Measurements from ENCODE around the gene GUCA1C.

GUCA1C gene, protein sequence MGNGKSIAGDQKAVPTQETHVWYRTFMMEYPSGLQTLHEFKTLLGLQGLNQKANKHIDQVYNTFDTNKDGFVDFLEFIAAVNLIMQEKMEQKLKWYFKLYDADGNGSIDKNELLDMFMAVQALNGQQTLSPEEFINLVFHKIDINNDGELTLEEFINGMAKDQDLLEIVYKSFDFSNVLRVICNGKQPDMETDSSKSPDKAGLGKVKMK

GRCh38 chr3:108953700-108954099 lies at the start of gene GUCA1C:
Gene GUCA1C (minus strand): TSS chr3:108953879. CDS start chr3:108953762, 117 bp downstream.
- no peak for DNase-seq

DNA sequence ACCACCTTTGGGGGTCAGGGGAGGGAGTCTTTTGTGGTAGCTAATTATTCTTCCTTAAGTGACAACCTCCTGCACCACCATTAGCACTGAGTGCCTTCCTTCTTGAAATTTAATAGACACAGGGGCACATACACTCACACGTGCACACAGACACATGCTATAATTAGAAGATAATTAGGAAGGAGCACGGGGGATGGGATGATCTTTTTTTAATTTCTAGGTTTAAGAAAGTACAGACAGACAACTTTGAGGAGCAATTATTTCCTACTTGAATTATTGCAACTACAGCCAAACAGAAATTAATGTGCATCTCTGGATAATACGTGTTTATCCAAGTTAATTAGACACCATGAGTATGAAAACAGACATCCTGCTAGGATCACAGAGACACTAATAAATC lies 44.8 kb upstream of the GUCA1C start:
- no peak for DNase-seq

DNA sequence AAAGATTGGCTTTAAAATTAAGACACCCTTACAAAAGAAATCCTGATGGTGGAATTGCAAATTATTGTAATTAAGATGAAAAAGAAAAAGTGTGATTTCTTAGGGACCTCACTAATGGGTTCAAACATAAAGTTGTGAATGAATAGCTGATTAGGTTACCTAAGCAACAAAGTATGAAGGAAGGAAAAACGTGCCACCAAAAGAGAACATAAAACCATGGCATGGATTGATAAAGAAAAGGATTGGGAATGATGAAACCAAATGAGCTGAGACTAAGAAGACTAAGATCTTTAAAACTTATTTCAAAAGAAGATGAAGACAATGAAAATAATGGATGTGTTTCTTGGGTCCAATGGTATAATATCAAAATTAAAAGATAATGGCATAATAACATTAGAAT lies 32.2 kb upstream of the GUCA1C start:
- DNase-seq, result no peak

- DNase-seq, result no peak
These were observed 29.4 kb upstream of the GUCA1C start for GRCh38 chr3:108983051-108983450.

DNA sequence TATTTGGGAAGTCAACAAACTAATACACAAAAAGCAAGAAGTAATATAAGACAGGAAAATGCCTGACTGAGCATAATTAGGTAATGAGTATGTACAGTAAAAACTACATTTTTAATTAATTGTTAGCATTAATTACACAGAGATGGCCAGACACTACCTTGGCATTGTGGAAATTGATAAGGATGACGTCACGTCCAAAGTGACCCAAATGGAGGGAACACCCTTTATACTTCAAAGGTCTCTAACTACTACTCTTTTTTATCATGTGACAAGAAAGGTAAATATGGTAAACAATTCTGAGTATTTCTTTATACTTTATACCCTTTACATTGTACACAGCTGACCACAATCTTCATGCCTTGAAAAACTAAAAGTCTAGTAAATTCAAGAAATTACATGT lies 22.4 kb upstream of the GUCA1C start:
- no peak for DNase-seq

DNA sequence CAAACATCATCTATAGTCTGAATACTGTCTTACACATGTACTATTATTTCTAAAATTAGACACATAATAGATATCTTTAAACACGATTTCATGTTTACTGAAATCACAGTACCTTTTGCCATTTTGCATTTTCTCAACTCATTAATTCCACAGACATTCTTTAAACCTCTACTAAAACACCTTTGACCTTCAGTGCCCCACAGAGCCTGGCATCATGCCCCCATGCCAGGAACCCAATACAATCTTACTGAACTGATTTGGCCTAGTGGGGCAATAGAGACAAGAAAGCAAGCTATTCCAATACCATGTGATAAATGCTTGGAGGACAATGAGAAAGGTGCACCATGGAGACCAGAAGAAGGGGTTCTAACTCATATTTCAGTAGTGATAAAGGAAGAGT lies 19.3 kb upstream of the GUCA1C start:
- no peak for DNase-seq

DNA sequence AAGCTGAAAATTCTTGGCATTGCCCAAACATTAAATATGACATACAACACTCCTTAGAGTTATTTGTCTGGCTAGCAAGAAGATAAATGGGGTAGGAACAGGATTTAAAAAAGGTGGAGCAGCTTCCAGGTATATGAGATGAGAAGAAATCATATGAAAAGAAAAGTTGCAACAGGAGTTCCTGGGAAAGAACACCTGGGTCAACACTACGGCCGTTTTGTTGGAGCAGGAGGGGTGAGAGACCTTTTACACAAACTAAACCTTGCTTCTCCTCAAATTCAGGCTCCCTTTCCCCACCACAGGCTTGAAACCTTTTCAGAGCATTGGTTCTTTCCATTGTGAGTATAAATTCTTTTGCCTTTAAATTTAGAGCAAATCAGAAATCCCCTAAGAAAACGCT lies 18.8 kb upstream of the GUCA1C start:
- no peak for DNase-seq

- DNase-seq, result no peak
These were observed 16.9 kb upstream of the GUCA1C start for GRCh38 chr3:108970561-108970960.

DNA sequence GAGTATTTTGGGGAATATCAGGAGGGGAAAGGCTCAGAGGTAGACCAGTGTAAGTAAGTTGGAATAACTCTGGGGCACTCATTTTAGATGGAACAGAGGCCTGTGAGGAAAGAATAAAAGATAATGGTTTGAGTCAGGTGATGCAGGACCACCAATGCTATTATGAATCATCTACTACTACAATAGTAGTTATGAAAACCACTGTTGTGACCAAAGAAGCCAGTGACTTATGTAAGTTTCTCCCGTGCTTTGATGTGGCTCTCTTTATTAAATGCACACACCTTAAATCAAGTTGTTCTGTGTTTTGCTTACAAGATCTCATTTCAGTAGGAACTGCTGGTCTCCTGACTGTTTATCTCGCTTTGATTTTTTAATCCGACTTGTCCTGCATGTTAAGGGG lies 13.1 kb upstream of the GUCA1C start:
- DNase-seq, result no peak

GRCh38 chr3:108959017-108959416 lies 5.3 kb upstream of the GUCA1C start:
- DNase-seq, result no peak

GRCh38 chr3:108953210-108953609 lies 469 bp downstream of the GUCA1C start:
- DNase-seq, result no peak

DNA sequence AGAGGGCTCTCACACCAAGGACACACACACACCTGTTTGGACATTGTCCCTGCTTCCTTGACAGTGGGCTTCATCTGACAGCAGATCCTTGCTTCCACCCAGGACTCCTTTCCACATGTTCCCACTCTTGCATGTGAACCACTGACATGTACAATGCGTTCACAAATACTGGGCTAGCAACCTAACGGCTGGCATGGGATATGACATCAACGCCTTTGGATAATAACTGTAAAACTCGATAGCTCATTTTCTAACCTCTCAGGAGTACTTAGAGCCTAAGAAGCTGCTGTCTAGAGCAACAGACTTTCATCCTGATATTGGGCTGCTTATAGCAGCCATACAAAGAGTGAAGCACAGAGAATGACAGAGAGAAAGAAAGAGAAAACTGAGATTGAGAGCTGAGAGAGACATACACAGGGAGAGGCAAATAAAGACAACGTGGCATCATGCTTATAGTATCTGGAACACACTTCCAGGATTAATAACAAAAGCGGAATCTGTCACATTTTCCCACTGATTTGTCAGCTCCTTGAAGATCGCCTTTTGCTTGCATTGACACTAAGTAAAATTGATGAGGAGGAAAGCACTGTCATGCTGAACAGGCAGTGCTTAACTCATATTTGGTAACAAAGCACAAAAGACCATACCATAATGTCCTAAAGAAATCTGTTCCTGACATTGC lies 1.7 kb downstream of the GUCA1C start:
- DNase-seq, result no peak

GRCh38 chr3:108947855-108948254 lies 5.8 kb downstream of the GUCA1C start:
- DNase-seq, result no peak

DNA sequence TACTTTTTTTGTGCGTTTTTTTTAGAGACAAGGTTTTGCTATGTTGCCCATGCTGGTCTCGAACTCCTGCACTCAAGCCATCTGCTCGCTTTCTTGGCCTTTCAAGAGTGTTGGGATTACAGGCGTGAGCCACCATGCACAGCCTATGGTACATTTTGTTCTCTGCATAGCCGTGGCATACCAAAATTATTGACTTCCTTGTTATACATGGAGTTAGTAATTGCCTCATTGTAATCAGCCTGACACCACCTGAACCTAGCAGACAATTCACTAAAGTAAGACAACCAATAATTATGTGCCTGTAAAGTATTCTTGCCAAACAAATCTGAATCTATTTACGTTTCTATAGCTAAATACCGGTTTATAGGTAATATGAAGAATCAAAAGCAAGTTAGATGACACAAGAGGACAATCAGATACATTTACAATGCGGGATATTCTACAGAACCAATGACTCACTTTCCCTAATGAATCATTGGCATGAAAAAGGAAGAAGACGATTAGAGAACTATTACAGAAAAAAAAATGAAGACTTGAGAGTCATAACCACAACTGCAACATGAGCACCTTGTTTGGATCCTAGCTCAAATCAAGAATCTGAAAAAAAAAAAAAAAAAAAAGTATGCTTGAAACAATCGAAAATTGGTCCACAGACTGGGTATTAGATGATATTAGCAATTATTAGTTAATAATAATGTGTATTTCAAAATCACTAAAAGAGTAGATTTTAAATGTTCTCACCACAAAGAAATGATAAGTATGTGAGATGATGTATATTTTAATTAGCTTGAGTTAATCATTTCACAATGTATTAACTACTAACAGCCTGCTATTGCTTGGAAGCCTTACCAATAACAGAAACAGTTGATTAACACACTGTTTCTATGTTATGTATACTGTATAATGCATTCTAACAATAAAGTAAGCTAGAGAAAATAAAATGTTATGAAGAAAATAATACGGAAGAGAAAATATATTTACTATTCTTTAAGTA lies 7.1 kb downstream of the GUCA1C start:
- DNase-seq, result no peak

- no peak for DNase-seq
These were observed 13.0 kb downstream of the GUCA1C start for GRCh38 chr3:108940568-108941263.

DNA sequence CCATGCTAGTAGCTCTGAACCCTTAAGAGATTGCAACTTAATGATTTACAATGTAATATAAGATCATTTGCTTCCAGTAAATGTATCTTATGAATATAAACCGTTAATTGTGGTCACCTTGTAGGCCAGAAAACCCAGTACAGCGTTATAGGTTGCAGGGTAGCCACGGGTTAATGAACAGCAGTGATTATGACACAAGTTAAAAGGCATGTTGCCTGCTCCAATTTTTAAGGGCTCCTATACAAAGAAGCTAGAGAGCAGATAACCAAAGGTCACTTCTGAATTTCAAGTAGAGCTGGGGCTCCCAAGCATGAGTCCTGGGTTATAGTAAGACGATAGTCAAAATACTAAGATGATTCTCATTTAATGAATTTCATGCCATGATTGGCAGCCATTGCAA lies 13.5 kb downstream of the GUCA1C start:
- DNase-seq, result no peak

DNA sequence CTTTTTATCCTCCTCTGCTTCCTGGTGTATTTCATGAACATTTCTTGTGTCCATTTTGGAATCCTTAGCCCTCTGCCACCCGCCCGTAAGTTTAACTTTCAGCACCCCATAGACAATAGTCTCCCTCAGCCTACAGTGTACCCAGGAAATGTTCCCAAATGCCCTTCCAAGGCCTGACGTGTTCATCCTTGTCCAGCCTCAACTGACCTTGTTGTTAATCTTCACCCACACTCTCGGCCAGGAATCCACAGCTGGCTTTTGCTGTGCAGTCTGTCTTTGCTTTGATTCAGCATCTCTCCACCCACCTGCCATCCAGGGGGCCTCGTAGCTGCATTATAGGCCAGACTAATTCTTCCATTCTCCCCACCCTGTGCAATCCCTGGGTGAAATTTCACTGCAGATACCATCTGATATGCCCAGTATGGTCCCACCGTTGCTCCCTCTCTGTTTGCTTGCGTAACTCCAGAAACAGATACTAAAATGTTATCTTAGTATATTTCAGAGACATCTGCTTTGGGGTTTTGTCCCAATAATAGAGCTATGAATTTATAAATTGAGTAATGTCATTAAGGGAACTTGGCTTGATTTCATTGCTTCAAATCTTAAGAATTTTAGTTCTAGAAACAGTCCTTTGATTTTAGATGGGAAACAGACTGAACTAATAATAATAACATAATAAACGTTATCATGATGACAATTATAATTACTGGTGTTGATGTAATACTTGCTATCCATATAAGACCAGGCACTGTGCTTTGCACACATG lies 16.6 kb downstream of the GUCA1C start:
- no peak for DNase-seq

DNA sequence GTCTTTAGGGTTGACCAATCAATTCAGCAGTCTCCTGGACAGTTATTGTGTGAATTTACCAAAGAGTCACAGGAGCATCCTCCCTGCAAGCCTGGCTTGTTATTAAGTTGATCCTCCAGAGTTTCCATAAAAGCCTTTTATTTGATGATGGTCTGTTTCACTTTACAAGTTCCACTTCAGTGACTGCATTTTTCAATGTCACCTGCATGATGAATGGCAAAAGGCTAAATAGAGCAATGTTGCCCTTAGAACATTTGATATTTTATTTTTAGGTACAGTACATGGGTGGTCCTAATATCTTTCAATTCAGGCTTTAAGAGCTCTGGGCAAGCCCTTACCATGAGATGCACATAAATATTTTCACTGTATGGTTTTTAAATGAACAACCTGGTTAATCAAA lies 22.6 kb downstream of the GUCA1C start:
- DNase-seq, result no peak

GRCh38 chr3:108918866-108919265 lies 34.8 kb downstream of the GUCA1C start:
- DNase-seq, result no peak

DNA sequence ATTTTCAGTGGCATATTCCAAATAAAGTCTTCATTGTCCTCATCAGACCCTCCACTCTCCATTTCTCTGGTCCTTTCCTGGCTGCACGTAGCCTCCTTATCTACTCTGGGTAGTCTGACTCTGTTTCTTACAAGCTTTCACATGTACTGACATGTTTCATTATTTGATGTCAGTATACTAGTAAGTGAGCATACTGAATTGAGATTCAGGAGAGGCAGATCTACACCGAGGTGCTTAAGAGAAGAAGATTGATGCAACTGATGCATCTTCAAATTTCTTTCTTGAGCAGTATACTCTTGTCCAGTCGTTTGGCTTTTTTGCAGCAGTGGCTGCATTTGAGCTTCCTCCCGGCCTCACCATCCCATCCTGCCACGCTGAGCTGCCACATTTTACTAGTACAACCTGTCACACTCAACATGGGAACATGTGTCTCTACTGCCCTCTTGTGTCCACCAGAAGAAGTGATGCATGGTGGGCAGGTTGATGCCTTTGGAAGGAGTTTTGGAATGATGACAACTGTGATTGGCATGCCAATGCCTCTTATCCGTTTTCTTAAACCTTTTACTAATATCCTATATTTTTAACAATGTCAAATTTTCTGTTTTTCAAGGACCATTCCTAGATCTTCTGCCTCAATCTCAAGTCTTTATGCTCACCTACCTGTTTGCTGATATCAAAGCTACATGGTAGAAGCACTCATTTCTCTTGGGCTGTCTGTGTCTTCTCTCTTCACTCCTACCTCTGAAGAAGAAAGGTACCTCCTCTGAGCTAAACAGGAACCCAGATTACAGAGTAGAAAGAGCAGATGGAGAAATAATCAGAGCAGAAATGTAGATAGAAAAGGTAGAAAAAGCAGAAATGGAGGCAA lies 38.7 kb downstream of the GUCA1C start:
- DNase-seq, result peak; percentile 21

- DNase-seq, result no peak
These were observed 43.9 kb downstream of the GUCA1C start for GRCh38 chr3:108909799-108910198.

Measured in stimulated activated naive CD4-positive, alpha-beta T cell treated with Interleukin-2 at 50 U/mL for 16 hours (primary cell).